ENCODE measurements around the gene PKN1.

- TF ChIP-seq, protein P1, sequence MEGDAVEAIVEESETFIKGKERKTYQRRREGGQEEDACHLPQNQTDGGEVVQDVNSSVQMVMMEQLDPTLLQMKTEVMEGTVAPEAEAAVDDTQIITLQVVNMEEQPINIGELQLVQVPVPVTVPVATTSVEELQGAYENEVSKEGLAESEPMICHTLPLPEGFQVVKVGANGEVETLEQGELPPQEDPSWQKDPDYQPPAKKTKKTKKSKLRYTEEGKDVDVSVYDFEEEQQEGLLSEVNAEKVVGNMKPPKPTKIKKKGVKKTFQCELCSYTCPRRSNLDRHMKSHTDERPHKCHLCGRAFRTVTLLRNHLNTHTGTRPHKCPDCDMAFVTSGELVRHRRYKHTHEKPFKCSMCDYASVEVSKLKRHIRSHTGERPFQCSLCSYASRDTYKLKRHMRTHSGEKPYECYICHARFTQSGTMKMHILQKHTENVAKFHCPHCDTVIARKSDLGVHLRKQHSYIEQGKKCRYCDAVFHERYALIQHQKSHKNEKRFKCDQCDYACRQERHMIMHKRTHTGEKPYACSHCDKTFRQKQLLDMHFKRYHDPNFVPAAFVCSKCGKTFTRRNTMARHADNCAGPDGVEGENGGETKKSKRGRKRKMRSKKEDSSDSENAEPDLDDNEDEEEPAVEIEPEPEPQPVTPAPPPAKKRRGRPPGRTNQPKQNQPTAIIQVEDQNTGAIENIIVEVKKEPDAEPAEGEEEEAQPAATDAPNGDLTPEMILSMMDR (IDR thresholded peaks at IDR 0.05), result no peak
- TF ChIP-seq REST (IDR thresholded peaks at IDR 0.05; ENCODE audit: insufficient read depth in 1 of 2, low read depth in 2 of 2, low read length in 1 of 2), result no peak
- TF ChIP-seq TCF7L2 (IDR thresholded peaks at IDR 0.05; ENCODE audit: low read depth, low read length), result no peak
Observed at GRCh38 chr19:14487370-14488125, 54.4 kb downstream of the PKN1 start.
